GM12878 (cell line): ENCODE data around the gene MIAT.

Source experiments
- CREB1 ChIP-seq: IDR thresholded peaks from 2 replicates; pipeline ENCODE4 v1.6.1; 2012; ENCODE audit warnings: low read depth, mild to moderate bottlenecking, inconsistent platforms
- DPF2 ChIP-seq: fragments of 450-650 bp; IDR thresholded peaks from 2 replicates; pipeline ENCODE4 v1.6.1; 2017; ENCODE audit warnings: mild to moderate bottlenecking
- ZBTB11 ChIP-seq: fragments of 450-650 bp; formaldehyde crosslinking; IDR thresholded peaks from 2 replicates; pipeline ENCODE4 v1.5.0; 2022; ENCODE audit warnings: mild to moderate bottlenecking, missing genetic modification characterization
- TF ChIP-seq, protein P1 (sequence below), 3 experiments: IDR thresholded peaks in 2 of 3; conservative IDR thresholded peaks in 1 of 3; 2 replicates each; pipeline ENCODE4 v1.5.1; 2011; ENCODE audit warnings: low read depth in 3 of 3, low read length in 3 of 3, mild to moderate bottlenecking in 3 of 3, control low read depth in 2 of 3, moderate library complexity in 2 of 3, inconsistent platforms in 1 of 3, mixed read lengths in 1 of 3; ENCODE audit not compliant: control insufficient read depth in 2 of 3, insufficient read depth in 1 of 3; ENCODE audit errors: extremely low read depth in 1 of 3
- TF ChIP-seq, protein P2 (sequence below): IDR thresholded peaks from 2 replicates; pipeline ENCODE4 v1.6.1; 2012; ENCODE audit warnings: low read depth, low read length, improper control_type of control experiment

DNA sequence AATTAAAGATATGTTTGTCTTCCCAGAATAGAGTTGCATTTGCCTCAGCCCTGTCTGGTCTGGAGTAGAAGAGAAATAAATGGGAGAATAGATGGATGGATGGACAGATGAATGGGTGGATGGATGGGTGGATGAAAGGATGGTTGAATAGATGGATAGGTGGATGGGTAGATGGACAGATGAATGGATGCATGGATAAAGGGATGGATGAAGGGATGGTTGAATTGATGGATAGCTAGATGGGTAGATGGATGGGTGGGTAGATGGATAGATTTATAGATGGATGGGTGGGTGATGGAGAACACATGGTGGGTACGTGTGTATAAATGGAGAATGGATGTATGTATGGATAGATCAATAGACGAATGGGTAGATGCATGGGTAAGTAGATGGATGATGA is 48.1 kb upstream of the MIAT start:
- TF ChIP-seq, protein P1, sequence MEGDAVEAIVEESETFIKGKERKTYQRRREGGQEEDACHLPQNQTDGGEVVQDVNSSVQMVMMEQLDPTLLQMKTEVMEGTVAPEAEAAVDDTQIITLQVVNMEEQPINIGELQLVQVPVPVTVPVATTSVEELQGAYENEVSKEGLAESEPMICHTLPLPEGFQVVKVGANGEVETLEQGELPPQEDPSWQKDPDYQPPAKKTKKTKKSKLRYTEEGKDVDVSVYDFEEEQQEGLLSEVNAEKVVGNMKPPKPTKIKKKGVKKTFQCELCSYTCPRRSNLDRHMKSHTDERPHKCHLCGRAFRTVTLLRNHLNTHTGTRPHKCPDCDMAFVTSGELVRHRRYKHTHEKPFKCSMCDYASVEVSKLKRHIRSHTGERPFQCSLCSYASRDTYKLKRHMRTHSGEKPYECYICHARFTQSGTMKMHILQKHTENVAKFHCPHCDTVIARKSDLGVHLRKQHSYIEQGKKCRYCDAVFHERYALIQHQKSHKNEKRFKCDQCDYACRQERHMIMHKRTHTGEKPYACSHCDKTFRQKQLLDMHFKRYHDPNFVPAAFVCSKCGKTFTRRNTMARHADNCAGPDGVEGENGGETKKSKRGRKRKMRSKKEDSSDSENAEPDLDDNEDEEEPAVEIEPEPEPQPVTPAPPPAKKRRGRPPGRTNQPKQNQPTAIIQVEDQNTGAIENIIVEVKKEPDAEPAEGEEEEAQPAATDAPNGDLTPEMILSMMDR (IDR thresholded peaks at IDR 0.05 in 2 of 3, conservative IDR thresholded peaks at IDR 0.05 in 1 of 3; ENCODE audit: control insufficient read depth in 2 of 3, extremely low read depth in 1 of 3, insufficient read depth in 1 of 3, low read depth in 3 of 3, low read length in 3 of 3) = no peak
- TF ChIP-seq ZBTB11 (CRISPR knock-in tag) = no peak
- TF ChIP-seq, protein P2, sequence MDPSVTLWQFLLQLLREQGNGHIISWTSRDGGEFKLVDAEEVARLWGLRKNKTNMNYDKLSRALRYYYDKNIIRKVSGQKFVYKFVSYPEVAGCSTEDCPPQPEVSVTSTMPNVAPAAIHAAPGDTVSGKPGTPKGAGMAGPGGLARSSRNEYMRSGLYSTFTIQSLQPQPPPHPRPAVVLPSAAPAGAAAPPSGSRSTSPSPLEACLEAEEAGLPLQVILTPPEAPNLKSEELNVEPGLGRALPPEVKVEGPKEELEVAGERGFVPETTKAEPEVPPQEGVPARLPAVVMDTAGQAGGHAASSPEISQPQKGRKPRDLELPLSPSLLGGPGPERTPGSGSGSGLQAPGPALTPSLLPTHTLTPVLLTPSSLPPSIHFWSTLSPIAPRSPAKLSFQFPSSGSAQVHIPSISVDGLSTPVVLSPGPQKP = no peak
- TF ChIP-seq CREB1 = no peak
- no peak for TF ChIP-seq DPF2
